ENCODE results near the gene SLC10A3. TPM values are rescaled to one million over a fixed set of nuclear protein-coding genes. Genes with fewer than 3 reads are reported as not detected.

SLC10A3 gene
- total and polyA plus RNA-seq, 2 donors (not counting 3 experiments of a cell fraction or from before 2014, with no cell fraction given) = 21.9 to 22.6 TPM

- Histone ChIP-seq H3K9me3 (replicated peaks; ENCODE audit: control insufficient read depth, insufficient read depth, low read length) (no peaks in the 10 kb centered on the region), H3K27ac (ENCODE audit: insufficient read depth, low read depth, low read length) (no peak overlapping the region), H3K9ac (replicated peaks; ENCODE audit: extremely low read depth, insufficient read depth, low read length) (no peak overlapping the region), H4K20me1 (replicated peaks; ENCODE audit: control insufficient read depth, extremely low read depth, insufficient read depth, low read length) (no peaks in the 10 kb centered on the region), H3K4me2 (ENCODE audit: insufficient read depth, low read length) (no peak overlapping the region), H3K4me3 (replicated peaks in 1 of 3; ENCODE audit: insufficient read depth in 1 of 3, low read depth in 1 of 3, low read length in 3 of 3) (peak overlapping the region in 1 of 3 experiments; percentile 29), H3K4me1 (ENCODE audit: control insufficient read depth, extremely low read depth, insufficient read depth, low read length) (peaks cover 12% of the 10 kb centered on the region), H3K9me1 (replicated peaks; ENCODE audit: control insufficient read depth, extremely low read depth, insufficient read depth, low read length) (no peaks in the 10 kb centered on the region), H3K36me3 (ENCODE audit: control insufficient read depth in 2 of 2, extremely low read depth in 1 of 2, insufficient read depth in 2 of 2, low read length in 2 of 2) (peaks cover 4 to 33% of the 10 kb centered on the region in 2 experiments), H2AFZ (ENCODE audit: low read depth, low read length) (no peak overlapping the region), H3K27me3 (ENCODE audit: control insufficient read depth in 2 of 2, insufficient read depth in 2 of 2, low read length in 2 of 2) (no peaks in the 10 kb centered on the region), H3K79me2 (ENCODE audit: control insufficient read depth, insufficient read depth, low read length) (peaks cover 52% of the 10 kb centered on the region)
- ChIA-PET POLR2A (no interaction called here), CTCF (interaction anchor here (0.7 to 1.5 kb wide), 2 partner anchors 70 to 84 kb away, joined by 3 to 4 read pairs; no protein-coding TSS in a partner anchor)
- peak; percentile 47 for FAIRE-seq
- BruUV-seq (replicated peaks) = no TSS peak
- TF ChIP-seq POLR2A (IDR thresholded peaks at IDR 0.05; ENCODE audit: low read depth, low read length) = no peak
- no peak for TF ChIP-seq MYC (IDR thresholded peaks at IDR 0.05; ENCODE audit: low read depth, low read length)
- no peak for TF ChIP-seq FOS (IDR thresholded peaks at IDR 0.05; ENCODE audit: borderline replicate concordance, insufficient read depth, low read length)
- no peak for TF ChIP-seq GATA2 (IDR thresholded peaks at IDR 0.05; ENCODE audit: insufficient read depth, insufficient read length, low read depth, low read length)
- TF ChIP-seq JUN (IDR thresholded peaks at IDR 0.05; ENCODE audit: borderline replicate concordance, insufficient read depth, insufficient read length, low read depth) = no peak
- no peak for TF ChIP-seq EZH2 (IDR thresholded peaks at IDR 0.05; ENCODE audit: borderline replicate concordance, low read depth, low read length, severe bottlenecking)
- TF ChIP-seq, protein P1, sequence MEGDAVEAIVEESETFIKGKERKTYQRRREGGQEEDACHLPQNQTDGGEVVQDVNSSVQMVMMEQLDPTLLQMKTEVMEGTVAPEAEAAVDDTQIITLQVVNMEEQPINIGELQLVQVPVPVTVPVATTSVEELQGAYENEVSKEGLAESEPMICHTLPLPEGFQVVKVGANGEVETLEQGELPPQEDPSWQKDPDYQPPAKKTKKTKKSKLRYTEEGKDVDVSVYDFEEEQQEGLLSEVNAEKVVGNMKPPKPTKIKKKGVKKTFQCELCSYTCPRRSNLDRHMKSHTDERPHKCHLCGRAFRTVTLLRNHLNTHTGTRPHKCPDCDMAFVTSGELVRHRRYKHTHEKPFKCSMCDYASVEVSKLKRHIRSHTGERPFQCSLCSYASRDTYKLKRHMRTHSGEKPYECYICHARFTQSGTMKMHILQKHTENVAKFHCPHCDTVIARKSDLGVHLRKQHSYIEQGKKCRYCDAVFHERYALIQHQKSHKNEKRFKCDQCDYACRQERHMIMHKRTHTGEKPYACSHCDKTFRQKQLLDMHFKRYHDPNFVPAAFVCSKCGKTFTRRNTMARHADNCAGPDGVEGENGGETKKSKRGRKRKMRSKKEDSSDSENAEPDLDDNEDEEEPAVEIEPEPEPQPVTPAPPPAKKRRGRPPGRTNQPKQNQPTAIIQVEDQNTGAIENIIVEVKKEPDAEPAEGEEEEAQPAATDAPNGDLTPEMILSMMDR (IDR thresholded peaks at IDR 0.05; ENCODE audit: extremely low read depth in 1 of 2, insufficient read depth in 1 of 2, low read depth in 1 of 2, low read length in 2 of 2) = no peak
- no peak for TF ChIP-seq POLR2AphosphoS5 (IDR thresholded peaks at IDR 0.05; ENCODE audit: insufficient read depth, low read depth, low read length)
- no peak for TF ChIP-seq MAX (IDR thresholded peaks at IDR 0.05; ENCODE audit: insufficient read depth, insufficient read length)
- no peak for DNase-seq (ENCODE audit: low read depth, low spot score)
- intact Hi-C loops (cut with micrococcal nuclease) (loop anchor here (5.0 kb wide), 2 partner anchors 34 to 36 kb away; partner anchors contain the start of genes DNASE1L1 and LAGE3), dilution Hi-C loops (cut with MboI; ENCODE audit: extremely low pct_ligation_motif_present, low sequenced_read_pairs) (no loop called here)
Observed at GRCh38 chrX:154443479-154443910, 46.9 kb downstream of the SLC10A3 start.
